HG02852 (cell line): ENCODE results near the gene PARP8.
"Not testable (repeated sequence)": the region's sequence is repeated elsewhere in the genome, so short reads cannot be mapped to it uniquely, and the experiment has no call there.

ENCODE experiments used
- ATAC-seq: cut with Tn5 transposase; IDR thresholded peaks from one replicate; pipeline ENCODE4 v1.9.1; 2021; ENCODE audit warnings: mild to moderate bottlenecking, moderate library complexity; ENCODE audit not compliant: unreplicated experiment

Gene PARP8

GRCh38 chr5:50666261-50667022 lies at the start of gene PARP8:
PARP8 (plus strand) TSS chr5:50666637; CDS start chr5:50667096, 459 bp downstream.
- peak; percentile 38 for ATAC-seq

- no peak for ATAC-seq
Observed at GRCh38 chr5:50623666-50624065, 42.8 kb upstream of the PARP8 start.

- ATAC-seq, result not testable (repeated sequence)
Observed at GRCh38 chr5:50634866-50635265, 31.6 kb upstream of the PARP8 start.

GRCh38 chr5:50637576-50637975 lies 28.9 kb upstream of the PARP8 start:
- ATAC-seq, result not testable (repeated sequence)

GRCh38 chr5:50646591-50646990 lies 19.8 kb upstream of the PARP8 start:
- no peak for ATAC-seq

- no peak for ATAC-seq
Observed at GRCh38 chr5:50647726-50648125, 18.7 kb upstream of the PARP8 start.

- ATAC-seq, result peak; percentile 98
Observed at GRCh38 chr5:50653946-50654345, 12.5 kb upstream of the PARP8 start.

- no peak for ATAC-seq
Observed at GRCh38 chr5:50655067-50655809, 11.2 kb upstream of the PARP8 start.

GRCh38 chr5:50655810-50656205 lies 10.6 kb upstream of the PARP8 start:
- ATAC-seq, result no peak

GRCh38 chr5:50657044-50657443 lies 9.4 kb upstream of the PARP8 start:
- ATAC-seq, result no peak

- ATAC-seq, result no peak
Observed at GRCh38 chr5:50658246-50658645, 8.2 kb upstream of the PARP8 start.

- ATAC-seq, result no peak
Observed at GRCh38 chr5:50663636-50664035, 2.8 kb upstream of the PARP8 start.

GRCh38 chr5:50665091-50665490 lies 1.3 kb upstream of the PARP8 start:
- ATAC-seq, result no peak

- ATAC-seq, result not testable (repeated sequence)
Observed at GRCh38 chr5:50665761-50666202, 655 bp upstream of the PARP8 start.

- ATAC-seq, result peak; percentile 43
Observed at GRCh38 chr5:50667023-50667652, 701 bp downstream of the PARP8 start.

- ATAC-seq, result peak; percentile 88
Observed at GRCh38 chr5:50667653-50668595, 1.5 kb downstream of the PARP8 start.

GRCh38 chr5:50668636-50669035 lies 2.2 kb downstream of the PARP8 start:
- not testable (repeated sequence) for ATAC-seq

GRCh38 chr5:50672663-50673062 lies 6.2 kb downstream of the PARP8 start:
- ATAC-seq, result no peak

GRCh38 chr5:50673444-50673843 lies 7.0 kb downstream of the PARP8 start:
- not testable (repeated sequence) for ATAC-seq

- ATAC-seq, result no peak
Observed at GRCh38 chr5:50675385-50675784, 8.9 kb downstream of the PARP8 start.
